Small intestine (tissue), 7 donors: ENCODE data around the gene KAT2B. TPM values are rescaled to one million over a fixed set of nuclear protein-coding genes. Genes with fewer than 3 reads are reported as not detected.

Experiments used
- DNase-seq, 2 donors: peaks; one replicate each; pipeline versions ENCODE4 v3.0.0 to v3.0.0-alpha.2; 2013
- FAIRE-seq: peaks from 2 replicates; lab custom pipeline; 2012; peaks lifted over from hg19 to GRCh38; lab: Jason Lieb, UNC
- H3K27ac ChIP-seq, 3 donors: one replicate each; pipeline ENCODE4 v1.5.1; 2013; ENCODE audit warnings: low read length in 2 of 3, mild to moderate bottlenecking in 2 of 3, control low read depth in 1 of 3, inconsistent platforms in 1 of 3, low read depth in 1 of 3, moderate library complexity in 1 of 3
- H3K27me3 ChIP-seq, 3 donors: one replicate each; pipeline ENCODE4 v1.6.1; 2013; ENCODE audit warnings: low read length in 3 of 3, inconsistent platforms in 1 of 3; ENCODE audit not compliant: control insufficient read depth in 3 of 3, insufficient read depth in 3 of 3
- H3K36me3 ChIP-seq, 3 donors: one replicate each; pipeline ENCODE4 v1.6.1; 2013; ENCODE audit warnings: low read length in 3 of 3, inconsistent platforms in 1 of 3, low read depth in 1 of 3, mild to moderate bottlenecking in 1 of 3, moderate library complexity in 1 of 3; ENCODE audit not compliant: control insufficient read depth in 3 of 3, insufficient read depth in 2 of 3
- H3K4me1 ChIP-seq, 3 donors: one replicate each; pipeline ENCODE4 v1.6.1; 2013; ENCODE audit warnings: low read length in 2 of 3, inconsistent platforms in 1 of 3, low read depth in 1 of 3, mild to moderate bottlenecking in 1 of 3, moderate library complexity in 1 of 3; ENCODE audit not compliant: control insufficient read depth in 3 of 3, insufficient read depth in 2 of 3
- H3K4me3 ChIP-seq, 3 donors: one replicate each; pipeline ENCODE4 v1.5.1; 2013; ENCODE audit warnings: low read length in 3 of 3, control low read depth in 1 of 3, inconsistent platforms in 1 of 3, low read depth in 1 of 3, mild to moderate bottlenecking in 1 of 3, moderate library complexity in 1 of 3
- H3K9me3 ChIP-seq, 2 donors: one replicate each; pipeline ENCODE4 v1.6.1; 2013; ENCODE audit warnings: low read depth in 1 of 2, low read length in 1 of 2; ENCODE audit not compliant: control insufficient read depth in 2 of 2, insufficient read depth in 1 of 2
- WGBS, 3 donors: extraction: QIAGEN DNeasy Blood & Tissue Kit; methylation state at CpG; one replicate each; pipeline ENCODE4 v1.1.7; 2013; 5-methylcytosine and 5-hydroxymethylcytosine counted together
- polyA plus RNA-seq, 4 donors: library from polyadenylated mRNA; stranded (reverse) in 3 of 4; unstranded in 1 of 4; fragments of 200-250 nt in 3 of 4; fragments of 120-200 nt in 1 of 4; gene quantifications; one replicate each; pipeline versions ENCODE4 v1.2.1 to v1.2.3, GENCODE V29; 2013
- donor health status: healthy with polysubstance abuse.
- donor health status: control.
- donor health status: control.
- donor health status: Bipolar disorder and iron deficiency.
- donor health status: healthy.

KAT2B gene
- polyA plus RNA-seq, 4 donors = 7.1 to 28.0 (median 20.4) TPM

DNA sequence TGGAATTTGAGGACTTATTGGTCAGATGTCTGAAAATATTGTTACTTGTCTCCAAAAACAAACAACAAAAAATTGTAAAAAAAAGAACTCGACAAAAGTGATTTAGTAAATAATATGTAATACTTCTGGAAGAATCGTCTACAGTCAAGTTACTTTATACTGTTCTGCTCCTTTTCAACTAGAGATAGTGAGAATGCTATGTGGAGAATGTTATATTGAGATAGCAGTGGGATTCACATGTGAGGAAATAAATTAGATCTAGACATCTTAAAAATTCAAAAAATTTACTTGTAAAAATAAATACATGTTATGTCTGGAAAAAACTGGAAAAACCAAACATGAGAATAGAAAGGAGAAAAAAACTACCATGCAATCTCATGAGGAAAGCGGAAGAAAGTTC lies 80.8 kb downstream of the KAT2B start:
- H3K27ac ChIP-seq = no peak overlapping the region
- no peaks in the 10 kb centered on the region for H3K9me3 ChIP-seq
- no peak for FAIRE-seq
- no peaks in the 10 kb centered on the region for H3K4me1 ChIP-seq
- H3K27me3 ChIP-seq = no peaks in the 10 kb centered on the region
- no peak overlapping the region for H3K4me3 ChIP-seq
- 92 to 96% (median 94%) methylated on average over 3 of the region's 3 CpGs for WGBS, 3 donors
- no peak for DNase-seq
- peaks cover 4 to 22% (median 12%) of the 10 kb centered on the region in 3 donors for H3K36me3 ChIP-seq

- no peak for FAIRE-seq
- no peak for DNase-seq
- Histone ChIP-seq H3K4me3 (no peak overlapping the region), H3K9me3 (no peaks in the 10 kb centered on the region), H3K4me1 (no peaks in the 10 kb centered on the region), H3K27ac (no peak overlapping the region), H3K27me3 (no peaks in the 10 kb centered on the region), H3K36me3 (peaks cover 4 to 17% (median 16%) of the 10 kb centered on the region in 3 donors)
- 93 to 94% (median 93%) methylated on average over 2 of the region's 2 CpGs for WGBS, 3 donors
These were observed 82.9 kb downstream of the KAT2B start for GRCh38 chr3:20123131-20123652.

DNA sequence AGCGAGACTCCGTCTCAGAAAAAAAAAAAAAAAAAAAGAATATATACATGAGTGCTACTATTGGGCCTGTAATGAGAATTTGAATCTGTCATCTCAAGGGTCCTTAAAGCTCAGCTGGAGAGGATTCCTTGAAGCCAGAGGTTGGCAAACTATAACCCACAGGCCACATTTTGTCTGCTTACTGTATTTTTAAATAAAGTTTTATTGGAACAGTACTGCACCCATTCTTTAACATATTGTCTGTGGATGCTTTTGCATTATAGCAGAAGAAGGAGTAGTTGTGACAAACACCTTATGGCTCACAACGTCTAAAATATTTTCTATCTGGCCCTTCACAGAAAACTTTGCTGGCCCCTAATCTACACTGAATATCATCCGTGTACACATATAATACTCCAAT lies 85.0 kb downstream of the KAT2B start:
- no peaks in the 10 kb centered on the region for H3K4me1 ChIP-seq
- H3K4me3 ChIP-seq = no peak overlapping the region
- no peak for FAIRE-seq
- H3K27ac ChIP-seq = no peak overlapping the region
- peaks cover 4 to 14% (median 10%) of the 10 kb centered on the region in 3 donors for H3K36me3 ChIP-seq
- 97 to 98% (median 97%) methylated on average over 2 to 4 of the region's 4 CpGs for WGBS, 3 donors
- no peak for DNase-seq
- H3K27me3 ChIP-seq = no peaks in the 10 kb centered on the region
- no peaks in the 10 kb centered on the region for H3K9me3 ChIP-seq

DNA sequence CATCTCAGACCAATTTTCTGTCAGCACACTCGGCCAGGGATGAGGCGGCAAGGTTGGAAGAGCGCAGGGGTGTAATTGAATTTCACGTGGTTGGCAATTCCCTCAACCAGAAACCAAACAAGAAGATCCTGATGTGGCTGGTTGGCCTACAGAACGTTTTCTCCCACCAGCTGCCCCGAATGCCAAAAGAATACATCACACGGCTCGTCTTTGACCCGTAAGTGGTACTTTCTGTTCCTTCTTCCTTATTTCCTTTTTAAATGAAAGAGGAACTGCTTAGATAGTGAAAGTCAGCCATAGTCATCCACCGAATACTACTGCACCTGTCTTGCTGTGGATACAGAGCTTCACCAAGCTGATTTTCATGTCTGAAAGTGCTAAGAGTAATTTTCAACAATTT lies 85.7 kb downstream of the KAT2B start:
- Histone ChIP-seq H3K27me3 (no peaks in the 10 kb centered on the region), H3K9me3 (no peaks in the 10 kb centered on the region), H3K36me3 (peaks cover 4 to 14% (median 6%) of the 10 kb centered on the region in 3 donors), H3K4me3 (no peak overlapping the region), H3K4me1 (no peaks in the 10 kb centered on the region), H3K27ac (no peak overlapping the region)
- no peak for DNase-seq
- FAIRE-seq = no peak
- 79 to 90% (median 89%) methylated on average over 10 of the region's 10 CpGs for WGBS, 3 donors

- no peak for FAIRE-seq
- H3K36me3 ChIP-seq = peaks cover 2 to 12% (median 3%) of the 10 kb centered on the region in 3 donors
- DNase-seq = no peak
- no peaks in the 10 kb centered on the region for H3K9me3 ChIP-seq
- H3K4me1 ChIP-seq = no peaks in the 10 kb centered on the region
- WGBS, 3 donors = 79 to 96% (median 93%) methylated on average over 2 of the region's 2 CpGs
- H3K27ac ChIP-seq = no peak overlapping the region
- H3K4me3 ChIP-seq = no peak overlapping the region
- no peaks in the 10 kb centered on the region for H3K27me3 ChIP-seq
These were observed 88.1 kb downstream of the KAT2B start for GRCh38 chr3:20128358-20128757.

DNA sequence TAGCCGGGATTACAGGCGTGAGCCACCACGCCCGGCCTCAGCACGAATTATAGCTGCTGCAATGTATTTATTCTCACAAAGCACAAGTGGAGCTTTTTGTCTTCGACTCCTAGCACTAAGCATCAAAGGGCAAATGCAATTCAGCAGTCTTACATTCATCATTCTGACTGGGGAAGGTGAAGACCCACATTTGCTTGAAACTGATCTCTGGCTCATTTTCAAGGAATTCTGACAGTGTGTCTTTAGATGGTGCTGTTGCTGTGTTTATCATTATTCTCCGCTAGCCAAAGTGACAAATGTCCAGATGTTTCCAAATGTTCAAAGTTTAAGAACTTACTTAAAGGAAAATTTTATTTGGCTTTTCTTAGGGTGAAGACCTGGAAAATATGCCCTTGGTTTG lies 89.9 kb downstream of the KAT2B start:
- peaks cover 0 to 9% (median 3%) of the 10 kb centered on the region in 3 donors for H3K36me3 ChIP-seq
- no peak for FAIRE-seq
- no peak overlapping the region for H3K4me3 ChIP-seq
- H3K9me3 ChIP-seq = no peaks in the 10 kb centered on the region
- WGBS, 3 donors = 81 to 83% (median 82%) methylated on average over 7 of the region's 7 CpGs
- H3K27ac ChIP-seq = no peak overlapping the region
- DNase-seq = no peak
- H3K4me1 ChIP-seq = no peaks in the 10 kb centered on the region
- H3K27me3 ChIP-seq = no peaks in the 10 kb centered on the region

GRCh38 chr3:20136231-20136630 lies 96.0 kb downstream of the KAT2B start:
- no peak overlapping the region for H3K4me3 ChIP-seq
- H3K4me1 ChIP-seq = no peaks in the 10 kb centered on the region
- FAIRE-seq (no peak), DNase-seq (no peak)
- peaks cover 0 to 12% (median 4%) of the 10 kb centered on the region in 3 donors for H3K36me3 ChIP-seq
- H3K27ac ChIP-seq = no peak overlapping the region
- 87 to 92% (median 87%) methylated on average over 1 of the region's 1 CpG for WGBS, 3 donors
- no peaks in the 10 kb centered on the region for H3K27me3 ChIP-seq
- no peaks in the 10 kb centered on the region for H3K9me3 ChIP-seq

GRCh38 chr3:20137647-20138046 lies 97.4 kb downstream of the KAT2B start:
- Histone ChIP-seq H3K4me1 (no peaks in the 10 kb centered on the region), H3K4me3 (no peak overlapping the region), H3K27me3 (no peaks in the 10 kb centered on the region), H3K36me3 (peaks cover 0 to 14% (median 8%) of the 10 kb centered on the region in 3 donors), H3K9me3 (no peaks in the 10 kb centered on the region), H3K27ac (no peak overlapping the region)
- WGBS, 3 donors = 85 to 98% (median 89%) methylated on average over 4 of the region's 4 CpGs
- FAIRE-seq (no peak), DNase-seq (no peak)

DNA sequence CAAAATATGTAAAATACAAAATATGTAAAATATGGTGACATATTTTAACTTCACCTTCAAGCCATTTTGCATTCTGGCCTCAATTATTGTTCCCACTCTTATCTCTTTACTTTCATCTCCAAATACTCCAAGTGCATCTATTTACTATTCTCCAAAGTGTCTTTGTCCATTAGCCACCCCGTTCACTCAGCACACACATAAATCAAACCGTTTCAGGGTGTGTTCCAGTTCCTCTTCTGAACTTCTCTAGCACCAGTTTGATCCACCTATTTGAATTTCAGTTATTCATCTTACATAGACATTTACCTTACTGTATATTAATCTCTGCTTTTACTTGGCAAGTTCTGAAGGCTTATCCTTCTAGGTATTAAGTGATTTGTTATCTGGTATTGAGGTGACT lies 100.6 kb downstream of the KAT2B start:
- H3K4me1 ChIP-seq = no peaks in the 10 kb centered on the region
- H3K27ac ChIP-seq = no peak overlapping the region
- no peak overlapping the region for H3K4me3 ChIP-seq
- H3K9me3 ChIP-seq = no peaks in the 10 kb centered on the region
- H3K36me3 ChIP-seq = peaks cover 0 to 14% (median 8%) of the 10 kb centered on the region in 3 donors
- H3K27me3 ChIP-seq = no peaks in the 10 kb centered on the region
- FAIRE-seq (no peak), DNase-seq (no peak)
- WGBS, 3 donors = 61 to 69% (median 68%) methylated on average over 2 of the region's 2 CpGs
